ENCODE measurements around the gene PDE6B. TPM values are rescaled to one million over a fixed set of nuclear protein-coding genes. Genes with fewer than 3 reads are reported as not detected.

PDE6B gene
- polyA plus RNA-seq, 2 of the 4 experiments (the other 2 are of a cell fraction) = not detected

- Histone ChIP-seq H3K4me1 (no peaks in the 10 kb centered on the region), H3K27ac (no peak overlapping the region), H3K9me3 (no peaks in the 10 kb centered on the region; the same call in 2 of the 3 replicates), H3K4me3 (no peak overlapping the region), H3K4me2 (no peak overlapping the region)
- ATAC-seq = no peak
- CTCF ChIA-PET = no interaction called here
- no peak for DNase-seq (ENCODE audit: low read depth in 1 of 2, low spot score in 1 of 2)
- 23% methylated on average over 3 of the region's 10 CpGs for WGBS (ENCODE audit: missing lambda C conversion rate)
- TF ChIP-seq EHF (CRISPR knock-in tag; IDR thresholded peaks at IDR 0.05) (no peak), GATA3 (IDR thresholded peaks at IDR 0.05; ENCODE audit: borderline replicate concordance) (no peak), CHD2 (IDR thresholded peaks at IDR 0.05; ENCODE audit: low read length, partially characterized antibody) (no peak), E2F6 (IDR thresholded peaks at IDR 0.05; ENCODE audit: borderline replicate concordance, low read depth) (no peak), SREBF2 (IDR thresholded peaks at IDR 0.05) (no peak), HOXA7 (CRISPR knock-in tag; IDR thresholded peaks at IDR 0.05) (no peak), KDM1A (IDR thresholded peaks at IDR 0.05; ENCODE audit: low read depth) (no peak), ZSCAN20 (CRISPR knock-in tag; IDR thresholded peaks at IDR 0.05) (no peak), HES2 (IDR thresholded peaks at IDR 0.05) (no peak), FOXS1 (CRISPR knock-in tag; IDR thresholded peaks at IDR 0.05) (no peak), PHF8 (IDR thresholded peaks at IDR 0.05; ENCODE audit: borderline replicate concordance, low read depth) (no peak), ZFP36 (IDR thresholded peaks at IDR 0.05; ENCODE audit: borderline replicate concordance, partially characterized antibody) (no peak), PBX3 (IDR thresholded peaks at IDR 0.05) (no peak), SMC3 (IDR thresholded peaks at IDR 0.05) (no peak), HDAC2 (IDR thresholded peaks at IDR 0.05) (no peak), ELK1 (IDR thresholded peaks at IDR 0.05; ENCODE audit: low read depth, low read length) (no peak), FOSL2 (IDR thresholded peaks at IDR 0.05) (no peak), FOSL2 (CRISPR knock-in tag; IDR thresholded peaks at IDR 0.05) (no peak), MAZ (IDR thresholded peaks at IDR 0.05; ENCODE audit: borderline replicate concordance, low read depth, low read length) (no peak), EP300 (IDR thresholded peaks at IDR 0.05) (no peak)
- POLR2A ChIA-PET = no interaction called here
- no peak for FAIRE-seq
Observed at GRCh38 chr4:660401-660800, 35.0 kb downstream of the PDE6B start.

- FAIRE-seq (no peak), ATAC-seq (no peak), DNase-seq (ENCODE audit: low read depth in 1 of 2, low spot score in 1 of 2) (no peak)
- ChIA-PET POLR2A (no interaction called here), CTCF (no interaction called here)
- no peaks in the 10 kb centered on the region for H3K4me1 ChIP-seq
- H3K9me3 ChIP-seq = no peaks in the 10 kb centered on the region; the same call in 2 of the 3 replicates
- no peak for TF ChIP-seq TFCP2L1 (CRISPR knock-in tag; IDR thresholded peaks at IDR 0.05)
- TF ChIP-seq ZC3H11A (IDR thresholded peaks at IDR 0.05) = no peak
- TF ChIP-seq FOSL2 (IDR thresholded peaks at IDR 0.05) = no peak
- no peak for TF ChIP-seq FOSL2 (CRISPR knock-in tag; IDR thresholded peaks at IDR 0.05)
- no peak for TF ChIP-seq KDM1A (IDR thresholded peaks at IDR 0.05; ENCODE audit: low read depth)
- TF ChIP-seq MAZ (IDR thresholded peaks at IDR 0.05; ENCODE audit: borderline replicate concordance, low read depth, low read length) = no peak
- no peak for TF ChIP-seq PHF8 (IDR thresholded peaks at IDR 0.05; ENCODE audit: borderline replicate concordance, low read depth)
- no peak for TF ChIP-seq ATOH8 (CRISPR knock-in tag; IDR thresholded peaks at IDR 0.05; ENCODE audit: low read depth)
- H3K27ac ChIP-seq = no peak overlapping the region
- no peak overlapping the region for H3K4me3 ChIP-seq
- H3K4me2 ChIP-seq = no peak overlapping the region
- WGBS (ENCODE audit: missing lambda C conversion rate) = 7% methylated on average over 3 of the region's 3 CpGs
Observed at GRCh38 chr4:661231-661630, 35.9 kb downstream of the PDE6B start.
